Muscle of leg (tissue), 11 donors: ENCODE measurements around the gene CDK14. TPM values are rescaled to one million over a fixed set of nuclear protein-coding genes. Genes with fewer than 3 reads are reported as not detected.

ENCODE experiments used
- DNase-seq: peaks from one replicate; pipeline ENCODE4 v3.0.0; 2013
- H3K27ac ChIP-seq: one replicate; pipeline ENCODE4 v1.5.1; 2013; ENCODE audit warnings: mild to moderate bottlenecking, low read length, control low read depth
- H3K27me3 ChIP-seq: one replicate; pipeline ENCODE4 v1.6.1; 2013; ENCODE audit warnings: low read length; ENCODE audit not compliant: control insufficient read depth, insufficient read depth
- H3K36me3 ChIP-seq: one replicate; pipeline ENCODE4 v1.6.1; 2013; ENCODE audit warnings: low read length; ENCODE audit not compliant: control insufficient read depth, insufficient read depth
- H3K4me1 ChIP-seq: one replicate; pipeline ENCODE4 v1.6.1; 2013; ENCODE audit warnings: low read length; ENCODE audit not compliant: control insufficient read depth, insufficient read depth
- H3K4me3 ChIP-seq: one replicate; pipeline ENCODE4 v1.5.1; 2013; ENCODE audit warnings: low read length, control low read depth
- H3K9me3 ChIP-seq: replicated peaks from 2 replicates; pipeline ENCODE4 v1.6.1; 2013; ENCODE audit warnings: low read depth, low read length; ENCODE audit not compliant: control insufficient read depth
- WGBS: methylation state at CpG from one replicate; pipeline ENCODE4 v1.1.5; 2013; ENCODE audit warnings: missing lambda C conversion rate; ENCODE audit not compliant: insufficient coverage; 5-methylcytosine and 5-hydroxymethylcytosine counted together
- polyA plus RNA-seq, 8 donors: library from polyadenylated mRNA; unstranded; fragments of 120-200 nt; gene quantifications; one replicate each; pipeline versions ENCODE4 v1.2.1 to v1.2.3, GENCODE V29; 2013; ENCODE audit warnings: inconsistent platforms in 1 of 8, low replicate concordance in 1 of 8; ENCODE audit not compliant: insufficient read length in 8 of 8, insufficient read depth in 1 of 8
- total RNA-seq: library from RNA; stranded (reverse); fragments of 120-200 nt; gene quantifications from one replicate; pipeline ENCODE4 v1.2.4, GENCODE V29; 2013

CDK14 gene
- total and polyA plus RNA-seq, 9 donors = 14.9 to 36.7 (median 21.3) TPM

GRCh38 chr7:90594751-90595317, 1.3 kb upstream of the CDK14 start:
- H3K27ac ChIP-seq = peak overlapping the region; percentile 73

GRCh38 chr7:90595342-90595800, 750 bp upstream of the CDK14 start:
- WGBS = 11% methylated on average over 8 of the region's 10 CpGs
- Histone ChIP-seq H3K9me3 (no peaks in the 10 kb centered on the region), H3K27me3 (no peaks in the 10 kb centered on the region), H3K4me1 (peaks cover 6% of the 10 kb centered on the region), H3K27ac (peak overlapping the region; percentile 73), H3K4me3 (peak overlapping the region; percentile 85), H3K36me3 (no peaks in the 10 kb centered on the region)
- DNase-seq = no peak

More at GRCh38 chr7:90594751-90595317, 1.3 kb upstream of the CDK14 start:
- WGBS = 41% methylated on average over 5 of the region's 11 CpGs
- Histone ChIP-seq H3K36me3 (no peaks in the 10 kb centered on the region), H3K4me3 (no peak overlapping the region), H3K4me1 (peaks cover 6% of the 10 kb centered on the region), H3K27me3 (no peaks in the 10 kb centered on the region), H3K9me3 (no peaks in the 10 kb centered on the region)
- peak; percentile 74 for DNase-seq

- whole genome bisulfite sequencing = 1% methylated on average over 23 of the region's 47 CpGs
- Histone ChIP-seq H3K27ac (peak overlapping the region; percentile 79), H3K4me3 (peak overlapping the region; percentile 85), H3K4me1 (peaks cover 6% of the 10 kb centered on the region), H3K9me3 (no peaks in the 10 kb centered on the region), H3K27me3 (no peaks in the 10 kb centered on the region), H3K36me3 (no peaks in the 10 kb centered on the region)
- DNase-seq = peak; percentile 73
Measured at GRCh38 chr7:90596671-90597562, 796 bp downstream of the CDK14 start.

DNA sequence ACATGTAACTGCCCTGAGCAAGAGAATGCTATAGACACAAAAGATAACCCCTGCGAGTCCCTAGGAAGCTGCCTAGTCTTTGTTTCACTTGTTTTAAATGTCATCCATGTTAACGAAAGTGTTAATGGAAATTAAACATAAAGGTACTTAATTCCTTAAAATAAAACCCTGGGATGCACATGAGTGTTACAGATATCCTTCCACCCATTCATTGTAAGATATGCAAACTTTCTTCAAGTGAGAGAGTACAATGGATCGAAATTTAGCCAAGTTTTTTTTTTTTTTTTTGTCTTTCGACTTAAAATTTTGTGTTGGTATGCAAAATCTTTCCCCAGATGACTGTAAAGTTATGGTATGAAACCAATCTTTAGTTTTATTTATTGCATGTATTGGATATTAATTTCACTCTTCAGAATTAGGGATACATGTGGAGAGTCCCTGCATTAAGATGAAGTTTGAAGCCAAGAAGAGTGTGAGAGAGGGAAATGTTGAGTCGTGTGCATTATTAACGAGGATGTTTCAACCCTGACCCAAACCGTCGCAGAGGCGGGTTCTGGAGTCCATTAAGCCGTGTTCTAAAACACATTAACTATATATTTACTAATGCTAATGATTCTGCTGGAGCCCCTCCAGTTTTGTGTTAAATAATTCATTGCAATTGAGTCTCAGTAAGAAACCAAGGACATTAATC, 1.6 kb downstream of the CDK14 start:
- H3K36me3 ChIP-seq = no peaks in the 10 kb centered on the region
- peaks cover 6% of the 10 kb centered on the region for H3K4me1 ChIP-seq
- no CpG with 5 or more reads among the region's 10 CpGs for WGBS
- H3K4me3 ChIP-seq = peak overlapping the region; percentile 85
- DNase-seq = peak; percentile 64
- peak overlapping the region; percentile 79 for H3K27ac ChIP-seq
- H3K27me3 ChIP-seq = no peaks in the 10 kb centered on the region
- no peaks in the 10 kb centered on the region for H3K9me3 ChIP-seq

DNA sequence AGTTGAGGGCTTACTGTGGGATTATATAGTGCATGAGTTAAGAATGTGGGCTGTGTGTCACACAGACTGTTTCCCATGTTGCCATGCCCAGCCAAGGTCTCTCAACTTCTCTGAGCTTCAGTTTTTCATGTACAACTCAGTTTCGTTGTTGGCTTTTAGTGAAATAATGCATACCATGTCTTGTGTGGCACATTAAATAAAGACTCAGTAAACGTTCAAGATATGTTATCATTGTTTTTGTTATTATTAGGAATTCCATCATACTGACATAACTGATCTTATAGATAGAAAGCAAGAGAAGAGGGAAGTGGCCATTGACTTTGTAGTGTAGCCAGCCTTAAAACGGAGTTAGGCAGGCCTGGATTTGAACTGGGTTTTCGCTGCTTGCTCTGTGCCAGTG, 2.9 kb downstream of the CDK14 start:
- H3K4me1 ChIP-seq = peaks cover 6% of the 10 kb centered on the region
- no peaks in the 10 kb centered on the region for H3K27me3 ChIP-seq
- H3K4me3 ChIP-seq = no peak overlapping the region
- no peaks in the 10 kb centered on the region for H3K9me3 ChIP-seq
- H3K36me3 ChIP-seq = no peaks in the 10 kb centered on the region
- no peak overlapping the region for H3K27ac ChIP-seq
- no peak for DNase-seq
- no CpG with 5 or more reads among the region's 4 CpGs for WGBS

DNA sequence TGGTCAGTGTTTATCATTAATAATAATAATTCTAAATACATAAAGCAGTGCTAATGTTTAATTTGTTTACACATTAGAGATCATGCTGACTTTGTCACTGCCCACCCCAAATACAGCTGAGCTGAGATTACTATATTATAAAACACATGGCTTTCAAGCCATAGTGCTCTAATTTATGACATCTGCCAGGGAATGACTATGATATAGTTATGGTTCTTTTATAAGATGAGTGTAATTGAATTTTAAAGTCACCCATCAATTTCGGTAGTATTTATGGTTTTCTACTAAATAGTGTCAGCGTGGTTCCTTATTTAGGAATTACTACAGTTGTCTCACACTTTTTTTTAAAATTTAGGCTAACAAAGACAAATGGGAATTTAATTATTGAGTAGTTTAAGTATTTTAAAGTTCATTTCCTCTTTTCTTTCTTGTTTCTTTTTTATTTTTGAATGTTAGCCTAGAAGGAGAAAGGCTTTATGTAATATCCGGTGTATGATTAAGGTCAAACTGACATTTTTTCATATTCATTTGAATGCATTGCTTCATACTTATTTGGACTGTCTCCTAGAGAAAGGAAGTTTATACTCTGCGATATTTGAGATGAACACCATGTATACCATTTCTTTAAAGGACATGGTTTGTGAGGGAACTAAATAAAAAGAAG, 3.9 kb downstream of the CDK14 start:
- H3K36me3 ChIP-seq = no peaks in the 10 kb centered on the region
- peaks cover 10% of the 10 kb centered on the region for H3K4me1 ChIP-seq
- no peak overlapping the region for H3K4me3 ChIP-seq
- H3K9me3 ChIP-seq = no peaks in the 10 kb centered on the region
- no peaks in the 10 kb centered on the region for H3K27me3 ChIP-seq
- no peak overlapping the region for H3K27ac ChIP-seq
- peak; percentile 53 for DNase-seq
- no CpG with 5 or more reads among the region's 4 CpGs for WGBS

DNA sequence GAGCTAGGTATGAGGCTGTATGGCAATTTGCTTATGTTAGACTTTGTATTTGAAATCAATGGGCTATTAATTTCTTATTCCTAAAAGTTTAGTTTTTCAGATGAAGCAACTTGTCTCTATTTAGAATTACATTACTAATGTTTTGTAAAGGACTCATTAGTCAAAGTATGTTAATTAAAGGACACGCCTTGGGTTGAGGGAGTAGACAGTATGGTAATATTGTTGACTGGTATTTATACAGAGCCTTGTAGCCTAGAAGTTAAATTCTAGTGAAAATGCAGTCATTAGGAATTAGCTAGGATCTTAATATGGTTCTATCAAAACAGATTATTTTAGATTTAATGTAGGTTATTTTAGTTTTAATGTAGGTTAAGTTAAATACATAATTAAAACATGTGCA, 6.2 kb downstream of the CDK14 start:
- no peak overlapping the region for H3K27ac ChIP-seq
- WGBS = no CpG with 5 or more reads among the region's 1 CpG
- peaks cover 8% of the 10 kb centered on the region for H3K4me1 ChIP-seq
- H3K9me3 ChIP-seq = no peaks in the 10 kb centered on the region
- H3K27me3 ChIP-seq = no peaks in the 10 kb centered on the region
- DNase-seq = no peak
- no peak overlapping the region for H3K4me3 ChIP-seq
- H3K36me3 ChIP-seq = no peaks in the 10 kb centered on the region

- Histone ChIP-seq H3K36me3 (no peaks in the 10 kb centered on the region), H3K27ac (no peak overlapping the region), H3K4me3 (no peak overlapping the region), H3K4me1 (peaks cover 8% of the 10 kb centered on the region), H3K27me3 (no peaks in the 10 kb centered on the region), H3K9me3 (no peaks in the 10 kb centered on the region)
- no peak for DNase-seq
- WGBS = no CpG with 5 or more reads among the region's 1 CpG
Measured at GRCh38 chr7:90603346-90603745, 7.2 kb downstream of the CDK14 start.

GRCh38 chr7:90604383-90604782, 8.3 kb downstream of the CDK14 start:
- Histone ChIP-seq H3K4me3 (no peak overlapping the region), H3K9me3 (no peaks in the 10 kb centered on the region), H3K27ac (no peak overlapping the region), H3K36me3 (no peaks in the 10 kb centered on the region), H3K4me1 (peaks cover 6% of the 10 kb centered on the region), H3K27me3 (no peaks in the 10 kb centered on the region)
- WGBS = 88% methylated on average over 3 of the region's 5 CpGs
- DNase-seq = no peak
